Uterine smooth muscle cell (primary cell): ENCODE measurements around the gene POLDIP2. TPM values are rescaled to one million over a fixed set of nuclear protein-coding genes. Genes with fewer than 3 reads are reported as not detected.

Experiments
- total RNA-seq: library from RNA; depleted of rRNA; stranded (reverse); fragments of >200 nt; gene quantifications from 2 replicates; pipeline ENCODE4 v1.2.3, GENCODE V29; 2014

The POLDIP2 gene
- total RNA-seq, result 70.9 and 82.6 TPM in 2 replicates

GRCh38 chr17:28357061-28357900 is at the start of gene POLDIP2:
Gene POLDIP2 (minus strand): TSS chr17:28357527. CDS start chr17:28357448, 79 bp downstream.

GRCh38 chr17:28405632-28406472 is 48.5 kb upstream of the POLDIP2 start, which contains the start of gene SLC46A1:
Gene SLC46A1 (minus strand): TSS chr17:28406212. CDS start chr17:28406114, 98 bp downstream.

GRCh38 chr17:28371245-28372202 is 14.2 kb upstream of the POLDIP2 start, which contains the start of gene SARM1:
Gene SARM1 (plus strand): TSS chr17:28371694. CDS start chr17:28372033, 339 bp downstream.

GRCh38 chr17:28370035-28370743 is 12.9 kb upstream of the POLDIP2 start, which contains the start of gene VTN:
Gene VTN (minus strand): TSS chr17:28370307. CDS start chr17:28370203, 104 bp downstream.

GRCh38 chr17:28364665-28365363 is 7.5 kb upstream of the POLDIP2 start, which contains the start of gene SEBOX:
Gene SEBOX (minus strand): TSS chr17:28365199. CDS start chr17:28365151, 48 bp downstream.

GRCh38 chr17:28335201-28335958 is 21.9 kb downstream of the POLDIP2 start, which contains the start of the genes IFT20 and TNFAIP1:
Gene IFT20 (minus strand): TSS chr17:28335472. CDS start chr17:28331985, 3,487 bp downstream.
Gene TNFAIP1 (plus strand): TSS chr17:28335761. CDS start chr17:28339522, 3,761 bp downstream.

GRCh38 chr17:28318759-28319597 is 38.3 kb downstream of the POLDIP2 start, which contains the start of gene TMEM97:
Gene TMEM97 (plus strand): TSS chr17:28319200. CDS start chr17:28319240, 40 bp downstream.

Other genes with a start within 250 kb of the POLDIP2 start
- gene TMEM97, start 38.3 kb downstream of the POLDIP2 start, total RNA-seq, result 20.5 and 28.0 TPM in 2 replicates
- gene IFT20, start 22.1 kb downstream of the POLDIP2 start, total RNA-seq, result 40.8 and 52.0 TPM in 2 replicates
- gene TNFAIP1, start 21.8 kb downstream of the POLDIP2 start, total RNA-seq, result 15.9 and 17.7 TPM in 2 replicates
- gene SEBOX, start 7.7 kb upstream of the POLDIP2 start, total RNA-seq, result not detected in 2 replicates
- gene VTN, start 12.8 kb upstream of the POLDIP2 start, total RNA-seq, result 0.11 and 0.12 TPM in 2 replicates
- gene SARM1, start 14.2 kb upstream of the POLDIP2 start, total RNA-seq, result 7.2 and 9.0 TPM in 2 replicates
- gene SLC46A1, start 48.7 kb upstream of the POLDIP2 start, total RNA-seq, result 3.1 and 5.5 TPM in 2 replicates
- gene SLC13A2, start 116.1 kb upstream of the POLDIP2 start, total RNA-seq, result not detected in 2 replicates
- under 0.01 TPM in 1 of 2 replicates, not detected in the other for gene FOXN1, start 148.8 kb upstream of the POLDIP2 start, total RNA-seq
- gene UNC119, start 195.1 kb upstream of the POLDIP2 start, total RNA-seq, result 14.1 and 23.4 TPM in 2 replicates
- 31.2 and 47.4 TPM in 2 replicates for gene PIGS, start 214.0 kb upstream of the POLDIP2 start, total RNA-seq
- gene ALDOC, start 219.4 kb upstream of the POLDIP2 start, total RNA-seq, result 56.9 and 110 TPM in 2 replicates
- gene SPAG5, start 241.5 kb upstream of the POLDIP2 start, total RNA-seq, result 30.0 and 101 TPM in 2 replicates